ENCODE results near the gene YJEFN3.

DNA sequence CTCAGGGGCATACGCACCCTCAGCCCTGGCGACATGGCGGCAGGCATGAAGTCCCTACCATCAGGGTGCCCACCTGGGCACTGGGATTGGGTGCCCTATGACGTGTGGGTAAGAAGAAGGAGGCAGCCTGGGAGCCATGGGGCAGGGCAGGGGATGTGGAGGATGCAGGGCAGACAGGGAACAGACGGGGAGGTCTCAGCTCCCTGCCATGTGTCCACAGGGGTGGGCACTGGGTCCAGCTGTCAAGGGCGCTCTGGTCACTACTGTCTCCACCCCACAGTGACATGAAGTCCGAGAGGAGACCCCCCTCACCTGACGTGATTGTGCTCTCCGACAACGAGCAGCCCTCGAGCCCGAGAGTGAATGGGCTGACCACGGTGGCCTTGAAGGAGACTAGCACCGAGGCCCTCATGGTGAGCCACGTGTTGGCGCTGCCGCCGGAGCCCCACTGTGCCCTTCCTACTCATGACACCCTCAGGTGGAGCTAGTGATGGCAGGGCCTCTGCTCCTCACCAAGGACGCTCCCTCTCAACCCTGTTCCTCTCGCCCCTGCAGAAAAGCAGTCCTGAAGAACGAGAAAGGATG, 36.6 kb upstream of the YJEFN3 start:
- TF ChIP-seq FOXK2 (IDR thresholded peaks at IDR 0.05) (no peak), CTBP1 (IDR thresholded peaks at IDR 0.05; ENCODE audit: borderline replicate concordance) (no peak), FOXA1 (IDR thresholded peaks at IDR 0.05) (no peak), SP1 (IDR thresholded peaks at IDR 0.05) (no peak), FOXM1 (IDR thresholded peaks at IDR 0.05; ENCODE audit: borderline replicate concordance) (no peak), NFRKB (IDR thresholded peaks at IDR 0.05) (no peak), SUZ12 (IDR thresholded peaks at IDR 0.05) (no peak)

Measured in HEK293T (cell line).